Calu3 (cell line): ENCODE measurements around the gene TOPAZ1. TPM values are rescaled to one million over a fixed set of nuclear protein-coding genes. Genes with fewer than 3 reads are reported as not detected.

Source experiments
- BruUV-seq: library from RNA; stranded (reverse); fragments of 400-500 nt; replicated peaks from 2 replicates; lab custom pipeline; 2021; lab: Mats Ljungman, UMichigan
- CTCF ChIA-PET: fragments of 300-600 bp; sonication (Branson Sonifier 250); formaldehyde crosslinking; loops from one replicate; lab custom pipeline; 2022; ENCODE audit warnings: antibody characterized with exemption; lab: Charles Lee
- DNase-seq: peaks from one replicate; pipeline ENCODE4 v3.0.0; 2022
- H3K27ac Mint-ChIP-seq: one replicate; pipeline ENCODE4 v1.8.0; 2022; ENCODE audit warnings: mixed read lengths; ENCODE audit not compliant: unreplicated experiment
- H3K27me3 Mint-ChIP-seq: one replicate; pipeline ENCODE4 v1.8.0; 2022; ENCODE audit warnings: mixed read lengths; ENCODE audit not compliant: unreplicated experiment
- H3K36me3 Mint-ChIP-seq: one replicate; pipeline ENCODE4 v1.8.0; 2022; ENCODE audit warnings: mild to moderate bottlenecking, moderate library complexity, mixed read lengths; ENCODE audit not compliant: insufficient read depth, unreplicated experiment
- H3K4me1 Mint-ChIP-seq: one replicate; pipeline ENCODE4 v1.8.0; 2022; ENCODE audit warnings: mild to moderate bottlenecking, low read depth, mixed read lengths; ENCODE audit not compliant: unreplicated experiment
- H3K4me3 Mint-ChIP-seq: one replicate; pipeline ENCODE4 v1.8.0; 2022; ENCODE audit warnings: mild to moderate bottlenecking, low read depth, moderate library complexity, mixed read lengths; ENCODE audit not compliant: unreplicated experiment
- H3K9me3 Mint-ChIP-seq: one replicate; pipeline ENCODE4 v1.8.0; 2022; ENCODE audit warnings: low read depth, mixed read lengths; ENCODE audit not compliant: unreplicated experiment
- CTCF ChIP-seq: fragments of 200-600 bp; IDR thresholded peaks from one replicate; pipeline ENCODE4 v1.8.0; 2022; ENCODE audit warnings: antibody characterized with exemption; ENCODE audit not compliant: unreplicated experiment
- intact Hi-C: fragments of 100-400 bp; cut with micrococcal nuclease; formaldehyde crosslinking; loops from one replicate; pipeline ENCODE4 v1.10.0; 2022; ENCODE audit not compliant: unreplicated experiment
- total RNA-seq: library from RNA; stranded (reverse); gene quantifications from 2 replicates; pipeline ENCODE4 v1.2.3, GENCODE V29; 2022

The TOPAZ1 gene
- total RNA-seq, 1 experiment from 2014 or later = not detected

DNA sequence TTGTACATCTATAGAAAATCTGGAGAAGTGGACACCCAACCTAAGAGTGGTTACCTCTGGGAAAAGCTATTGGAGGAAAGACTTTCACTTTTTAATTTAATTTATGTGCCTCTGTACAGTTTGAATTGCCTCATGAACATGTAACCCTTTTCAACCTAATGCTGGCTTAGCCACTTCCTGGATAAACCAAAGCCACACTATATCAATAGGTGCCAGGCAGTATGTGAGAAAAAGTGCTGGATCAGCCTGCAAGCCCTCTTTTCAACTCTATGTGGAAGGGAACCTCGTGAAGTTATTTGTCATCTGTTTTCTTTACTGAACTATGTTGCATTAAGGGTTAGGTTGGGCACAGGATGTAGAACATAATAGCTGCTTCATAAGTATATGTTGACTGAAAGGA is 9.3 kb upstream of the TOPAZ1 start:
- H3K4me3 Mint-ChIP-seq = no peak overlapping the region
- no peaks in the 10 kb centered on the region for H3K36me3 Mint-ChIP-seq
- no peak overlapping the region for H3K27ac Mint-ChIP-seq
- no peak for TF ChIP-seq CTCF
- no TSS peak for BruUV-seq
- CTCF ChIA-PET = no interaction called here
- H3K4me1 Mint-ChIP-seq = no peaks in the 10 kb centered on the region
- intact Hi-C loops = no loop called here
- no peaks in the 10 kb centered on the region for H3K27me3 Mint-ChIP-seq
- DNase-seq = no peak
- no peaks in the 10 kb centered on the region for H3K9me3 Mint-ChIP-seq

- DNase-seq = no peak
- CTCF ChIA-PET = no interaction called here
- no peaks in the 10 kb centered on the region for H3K9me3 Mint-ChIP-seq
- H3K27ac Mint-ChIP-seq = no peak overlapping the region
- no peaks in the 10 kb centered on the region for H3K27me3 Mint-ChIP-seq
- TF ChIP-seq CTCF = no peak
- BruUV-seq = no TSS peak
- no peaks in the 10 kb centered on the region for H3K4me1 Mint-ChIP-seq
- intact Hi-C loops = no loop called here
- H3K4me3 Mint-ChIP-seq = no peak overlapping the region
- H3K36me3 Mint-ChIP-seq = no peaks in the 10 kb centered on the region
Observed at GRCh38 chr3:44234648-44235268, 6.9 kb upstream of the TOPAZ1 start.

DNA sequence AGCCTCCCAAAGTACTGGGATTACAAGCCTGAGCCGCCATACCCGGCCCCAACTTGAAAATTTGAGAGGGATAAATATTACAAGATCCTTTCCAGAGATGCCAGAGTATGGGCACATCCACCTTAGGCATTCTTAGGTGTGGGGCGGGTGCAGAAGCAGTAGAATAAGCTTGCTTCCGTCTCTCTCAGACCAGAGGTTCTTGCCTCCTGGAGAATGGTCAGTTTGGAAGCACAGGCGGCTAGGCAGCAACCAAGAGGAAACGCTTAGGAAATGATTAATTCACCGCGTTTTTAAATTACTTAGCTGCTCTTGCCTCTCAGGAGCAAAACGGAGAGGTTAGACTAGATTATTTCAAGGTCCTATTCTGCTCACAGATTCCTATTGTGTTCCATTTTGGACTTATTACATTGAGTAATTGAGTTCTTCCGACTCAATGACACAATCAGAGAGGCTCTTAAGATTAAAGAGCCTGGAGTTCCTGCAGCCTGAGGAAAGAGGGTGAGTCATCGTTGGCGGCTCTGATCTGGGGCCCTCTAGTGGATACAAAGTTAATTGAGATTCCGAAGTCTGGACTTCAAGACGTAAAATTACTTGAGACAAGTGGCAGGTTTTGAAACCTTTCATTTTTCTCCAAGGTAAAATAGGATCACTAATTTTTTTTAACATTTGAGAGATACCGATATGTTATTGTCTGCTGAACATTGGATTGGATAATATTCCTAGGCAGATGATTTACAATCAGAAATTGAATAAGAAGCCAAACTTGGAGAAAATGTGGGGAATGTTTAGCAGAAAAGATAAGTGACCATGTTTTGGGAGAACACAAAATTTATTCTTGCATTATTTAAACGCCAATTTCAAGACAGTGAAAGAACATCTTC is 5.8 kb upstream of the TOPAZ1 start:
- intact Hi-C loops = no loop called here
- no peaks in the 10 kb centered on the region for H3K9me3 Mint-ChIP-seq
- CTCF ChIA-PET = interaction anchor here (0.5 kb wide), 1 partner anchor 512 kb away, joined by 3 read pairs; no protein-coding TSS in a partner anchor
- no peaks in the 10 kb centered on the region for H3K4me1 Mint-ChIP-seq
- no TSS peak for BruUV-seq
- DNase-seq = peak; percentile 69
- no peaks in the 10 kb centered on the region for H3K36me3 Mint-ChIP-seq
- peak; percentile 30 for TF ChIP-seq CTCF
- H3K27ac Mint-ChIP-seq = no peak overlapping the region
- H3K27me3 Mint-ChIP-seq = no peaks in the 10 kb centered on the region
- no peak overlapping the region for H3K4me3 Mint-ChIP-seq

- H3K27ac Mint-ChIP-seq = no peak overlapping the region
- CTCF ChIA-PET = no interaction called here
- no peak for TF ChIP-seq CTCF
- H3K4me1 Mint-ChIP-seq = no peaks in the 10 kb centered on the region
- no peaks in the 10 kb centered on the region for H3K27me3 Mint-ChIP-seq
- no TSS peak for BruUV-seq
- no peak overlapping the region for H3K4me3 Mint-ChIP-seq
- intact Hi-C loops = no loop called here
- DNase-seq = no peak
- no peaks in the 10 kb centered on the region for H3K36me3 Mint-ChIP-seq
- no peaks in the 10 kb centered on the region for H3K9me3 Mint-ChIP-seq
Observed at GRCh38 chr3:44236485-44236908, 5.2 kb upstream of the TOPAZ1 start.
